Smooth muscle cell (in vitro differentiated cells): ENCODE measurements around the gene MBD5. TPM values are rescaled to one million over a fixed set of nuclear protein-coding genes. Genes with fewer than 3 reads are reported as not detected.

Experiments
- DNase-seq: peaks from one replicate; lab custom pipeline; 2025; ENCODE audit not compliant: unreplicated experiment; lab: John Stamatoyannopoulos, UW
- H2AFZ ChIP-seq: fragments of 200-600 bp; sonication (generic); 2 replicates; pipeline ENCODE4 v1.6.0; 2016; ENCODE audit warnings: antibody characterized with exemption, low read depth, mild to moderate bottlenecking
- H3F3A ChIP-seq: fragments of 200-600 bp; sonication (generic); 2 replicates; pipeline ENCODE4 v1.6.0; 2017; ENCODE audit warnings: antibody characterized with exemption, low read depth
- H3K27ac ChIP-seq: fragments of 200-600 bp; sonication (generic); 2 replicates; pipeline ENCODE4 v1.5.1; 2016; ENCODE audit warnings: low read depth, mild to moderate bottlenecking
- H3K27me3 ChIP-seq: fragments of 200-600 bp; sonication (generic); 2 replicates; pipeline ENCODE4 v1.6.1; 2016; ENCODE audit warnings: low read depth, mild to moderate bottlenecking
- H3K36me3 ChIP-seq: fragments of 200-600 bp; sonication (generic); 2 replicates; pipeline ENCODE4 v1.5.1; 2016; ENCODE audit warnings: low read depth
- H3K4me1 ChIP-seq: fragments of 200-600 bp; sonication (generic); 2 replicates; pipeline ENCODE4 v1.5.1; 2016; ENCODE audit warnings: low read depth
- H3K4me2 ChIP-seq: fragments of 200-600 bp; sonication (generic); 2 replicates; pipeline ENCODE4 v1.6.0; 2016; ENCODE audit warnings: mild to moderate bottlenecking
- H3K4me3 ChIP-seq: fragments of 200-600 bp; sonication (generic); 2 replicates; pipeline ENCODE4 v1.5.1; 2016; ENCODE audit warnings: mild to moderate bottlenecking
- H3K79me2 ChIP-seq: fragments of 200-600 bp; sonication (generic); 2 replicates; pipeline ENCODE4 v1.6.0; 2016; ENCODE audit warnings: low read depth, mild to moderate bottlenecking
- H3K9ac ChIP-seq: fragments of 200-600 bp; sonication (generic); 2 replicates; pipeline ENCODE4 v1.6.0; 2016; ENCODE audit warnings: low read depth
- H3K9me3 ChIP-seq: fragments of 200-600 bp; sonication (generic); replicated peaks from 2 replicates; pipeline ENCODE4 v1.5.1; 2016; ENCODE audit warnings: low read depth
- H4K20me1 ChIP-seq: fragments of 200-600 bp; sonication (generic); 2 replicates; pipeline ENCODE4 v1.6.0; 2016; ENCODE audit warnings: low read depth
- WGBS: methylation state at CpG from one replicate; pipeline ENCODE4 v1.1.7; 2016; ENCODE audit warnings: low lambda C conversion rate; 5-methylcytosine and 5-hydroxymethylcytosine counted together
- polyA plus RNA-seq: library from polyadenylated mRNA; unstranded; fragments of >200 nt; fragmentation: Nextera tagmentation; extraction: Ambion mirVana; gene quantifications from 2 replicates; pipeline ENCODE4 v1.2.1, GENCODE V29; 2016
- total RNA-seq: library from RNA; depleted of rRNA; stranded (reverse); fragments of >200 nt; gene quantifications from 2 replicates; pipeline ENCODE4 v1.2.3, GENCODE V29; 2014
- TF ChIP-seq, protein P1 (sequence below): fragments of 200-600 bp; sonication (generic); IDR thresholded peaks from 2 replicates; pipeline ENCODE4 v1.5.1; 2017; ENCODE audit warnings: borderline replicate concordance, mild to moderate bottlenecking, antibody characterized with exemption; ENCODE audit not compliant: insufficient read depth, poor library complexity, severe bottlenecking

The MBD5 gene
- total and polyA plus RNA-seq, 2 experiments from 2014 or later, result 25.7 to 31.2 TPM

GRCh38 chr2:148533685-148534084, 512.8 kb downstream of the MBD5 start:
- DNase-seq, result no peak
- no peak overlapping the region for H3K4me2 ChIP-seq
- H3F3A ChIP-seq, result no peaks in the 10 kb centered on the region
- no peaks in the 10 kb centered on the region for H4K20me1 ChIP-seq
- H3K9me3 ChIP-seq, result no peaks in the 10 kb centered on the region
- H3K79me2 ChIP-seq, result no peaks in the 10 kb centered on the region
- no peak overlapping the region for H2AFZ ChIP-seq
- no peaks in the 10 kb centered on the region for H3K36me3 ChIP-seq
- TF ChIP-seq, protein P1, sequence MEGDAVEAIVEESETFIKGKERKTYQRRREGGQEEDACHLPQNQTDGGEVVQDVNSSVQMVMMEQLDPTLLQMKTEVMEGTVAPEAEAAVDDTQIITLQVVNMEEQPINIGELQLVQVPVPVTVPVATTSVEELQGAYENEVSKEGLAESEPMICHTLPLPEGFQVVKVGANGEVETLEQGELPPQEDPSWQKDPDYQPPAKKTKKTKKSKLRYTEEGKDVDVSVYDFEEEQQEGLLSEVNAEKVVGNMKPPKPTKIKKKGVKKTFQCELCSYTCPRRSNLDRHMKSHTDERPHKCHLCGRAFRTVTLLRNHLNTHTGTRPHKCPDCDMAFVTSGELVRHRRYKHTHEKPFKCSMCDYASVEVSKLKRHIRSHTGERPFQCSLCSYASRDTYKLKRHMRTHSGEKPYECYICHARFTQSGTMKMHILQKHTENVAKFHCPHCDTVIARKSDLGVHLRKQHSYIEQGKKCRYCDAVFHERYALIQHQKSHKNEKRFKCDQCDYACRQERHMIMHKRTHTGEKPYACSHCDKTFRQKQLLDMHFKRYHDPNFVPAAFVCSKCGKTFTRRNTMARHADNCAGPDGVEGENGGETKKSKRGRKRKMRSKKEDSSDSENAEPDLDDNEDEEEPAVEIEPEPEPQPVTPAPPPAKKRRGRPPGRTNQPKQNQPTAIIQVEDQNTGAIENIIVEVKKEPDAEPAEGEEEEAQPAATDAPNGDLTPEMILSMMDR, result no peak
- no peak overlapping the region for H3K9ac ChIP-seq
- no peak overlapping the region for H3K27ac ChIP-seq
- peaks cover 8% of the 10 kb centered on the region for H3K27me3 ChIP-seq
- WGBS, result 75% methylated on average over 3 of the region's 3 CpGs
- H3K4me1 ChIP-seq, result peaks cover 4% of the 10 kb centered on the region
- H3K4me3 ChIP-seq, result no peak overlapping the region

GRCh38 chr2:148534416-148535204, 513.7 kb downstream of the MBD5 start:
- Histone ChIP-seq H3K4me3 (no peak overlapping the region), H2AFZ (no peak overlapping the region), H3K27ac (no peak overlapping the region), H3K36me3 (no peaks in the 10 kb centered on the region), H3K79me2 (no peaks in the 10 kb centered on the region), H3F3A (no peaks in the 10 kb centered on the region), H3K27me3 (peaks cover 8% of the 10 kb centered on the region), H3K4me1 (peaks cover 4% of the 10 kb centered on the region), H4K20me1 (no peaks in the 10 kb centered on the region), H3K9ac (no peak overlapping the region), H3K4me2 (peak overlapping the region; percentile 62), H3K9me3 (no peaks in the 10 kb centered on the region)
- TF ChIP-seq, protein P1, result no peak
- WGBS, result 28% methylated on average over 12 of the region's 12 CpGs
- DNase-seq, result no peak

- TF ChIP-seq, protein P1, result no peak
- H3K9ac ChIP-seq, result no peak overlapping the region
- no peaks in the 10 kb centered on the region for H4K20me1 ChIP-seq
- H3K4me1 ChIP-seq, result peaks cover 4% of the 10 kb centered on the region
- no peak overlapping the region for H2AFZ ChIP-seq
- H3K27me3 ChIP-seq, result peaks cover 6% of the 10 kb centered on the region
- DNase-seq, result no peak
- H3K4me2 ChIP-seq, result no peak overlapping the region
- H3F3A ChIP-seq, result no peaks in the 10 kb centered on the region
- no peak overlapping the region for H3K4me3 ChIP-seq
- no peaks in the 10 kb centered on the region for H3K36me3 ChIP-seq
- no peaks in the 10 kb centered on the region for H3K79me2 ChIP-seq
- no peak overlapping the region for H3K27ac ChIP-seq
- H3K9me3 ChIP-seq, result no peaks in the 10 kb centered on the region
- WGBS, result 82% methylated on average over 1 of the region's 1 CpG
Observed at GRCh38 chr2:148538375-148538774, 517.5 kb downstream of the MBD5 start.

DNA sequence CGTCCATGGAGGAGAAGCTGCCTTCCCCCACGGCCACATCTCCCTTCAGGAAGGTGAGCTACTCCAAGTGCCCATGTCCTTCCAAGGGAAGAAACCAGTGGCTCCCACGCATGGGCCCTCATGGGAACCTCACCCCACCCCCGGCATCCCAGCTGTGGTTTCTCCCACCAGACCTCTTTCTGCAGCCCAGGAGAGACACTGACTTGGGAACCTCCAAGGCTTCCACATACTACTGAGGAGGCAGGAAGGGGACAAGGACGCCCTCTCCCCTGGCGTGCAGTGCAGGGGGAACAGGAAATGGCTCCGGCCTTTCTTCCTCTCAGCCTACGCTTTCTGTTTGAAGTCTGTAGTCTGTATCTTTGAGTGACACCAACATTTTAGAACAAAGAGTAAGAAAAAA, 519.1 kb downstream of the MBD5 start:
- Histone ChIP-seq H3K9ac (no peak overlapping the region), H3K27me3 (peaks cover 6% of the 10 kb centered on the region), H3K79me2 (no peaks in the 10 kb centered on the region), H3K36me3 (no peaks in the 10 kb centered on the region), H3K27ac (no peak overlapping the region), H3F3A (no peaks in the 10 kb centered on the region), H2AFZ (no peak overlapping the region), H3K9me3 (no peaks in the 10 kb centered on the region), H3K4me1 (no peaks in the 10 kb centered on the region), H4K20me1 (no peaks in the 10 kb centered on the region), H3K4me3 (no peak overlapping the region), H3K4me2 (no peak overlapping the region)
- TF ChIP-seq, protein P1, result no peak
- no peak for DNase-seq
- 90% methylated on average over 8 of the region's 8 CpGs for WGBS
